Fibroblast of gingiva (primary cell): ENCODE results near the gene MDH1.
A peak's percentile ranks its signal among the peaks of the same experiment; 100 is the strongest.
"Not testable (repeated sequence)": the region's sequence is repeated elsewhere in the genome, so short reads cannot be mapped to it uniquely, and the experiment has no call there.

Experiments used
- DNase-seq: peaks from one replicate; pipeline ENCODE4 v3.0.0-alpha.2; 2011; ENCODE audit warnings: low read depth

Gene MDH1

GRCh38 chr2:63589148-63589958 lies 590 bp downstream of the MDH1 start:
- DNase-seq = no peak

- DNase-seq = no peak
Observed at GRCh38 chr2:63590626-63591408, 2.1 kb downstream of the MDH1 start.

- DNase-seq = no peak
Observed at GRCh38 chr2:63591566-63592175, 2.9 kb downstream of the MDH1 start.

- no peak for DNase-seq
Observed at GRCh38 chr2:63594660-63595059, 5.9 kb downstream of the MDH1 start.

- DNase-seq = no peak
Observed at GRCh38 chr2:63596401-63596883, 7.7 kb downstream of the MDH1 start.

- no peak for DNase-seq
Observed at GRCh38 chr2:63598981-63599380, 10.2 kb downstream of the MDH1 start.

- no peak for DNase-seq
Observed at GRCh38 chr2:63600881-63601460, 12.2 kb downstream of the MDH1 start.

- DNase-seq = no peak
Observed at GRCh38 chr2:63604666-63605065, 15.9 kb downstream of the MDH1 start.

GRCh38 chr2:63608865-63609264 lies 20.1 kb downstream of the MDH1 start:
- peak; percentile 80 for DNase-seq

GRCh38 chr2:63610525-63610924 lies 21.8 kb downstream of the MDH1 start:
- DNase-seq = no peak

- DNase-seq = peak; percentile 9
Observed at GRCh38 chr2:63613391-63613901, 24.7 kb downstream of the MDH1 start.

GRCh38 chr2:63614448-63614968 lies 25.7 kb downstream of the MDH1 start:
- DNase-seq = no peak

GRCh38 chr2:63614983-63615945 lies 26.5 kb downstream of the MDH1 start:
- no peak for DNase-seq

GRCh38 chr2:63617366-63617765 lies 28.6 kb downstream of the MDH1 start:
- DNase-seq = no peak

- DNase-seq = no peak
Observed at GRCh38 chr2:63619328-63619727, 30.6 kb downstream of the MDH1 start.

- DNase-seq = no peak
Observed at GRCh38 chr2:63622751-63623150, 34.0 kb downstream of the MDH1 start.

GRCh38 chr2:63623763-63624162 lies 35.0 kb downstream of the MDH1 start:
- not testable (repeated sequence) for DNase-seq

GRCh38 chr2:63627866-63628265 lies 39.1 kb downstream of the MDH1 start:
- no peak for DNase-seq

GRCh38 chr2:63628403-63628942 lies 39.7 kb downstream of the MDH1 start:
- no peak for DNase-seq

- no peak for DNase-seq
Observed at GRCh38 chr2:63631501-63631900, 42.7 kb downstream of the MDH1 start.
